HEK293T (cell line): ENCODE results near the gene TP53.

Source experiments
- ARNT ChIP-seq: fragments of 450-650 bp; IDR thresholded peaks from 2 replicates; pipeline ENCODE4 v1.6.1; 2017; ENCODE audit warnings: mild to moderate bottlenecking
- BHLHE40 ChIP-seq: fragments of 450-650 bp; IDR thresholded peaks from 2 replicates; pipeline ENCODE4 v1.6.1; 2016; ENCODE audit warnings: mild to moderate bottlenecking, moderate library complexity, borderline replicate concordance
- ELF4 ChIP-seq: fragments of 450-650 bp; IDR thresholded peaks from 2 replicates; pipeline ENCODE4 v1.6.1; 2017; ENCODE audit warnings: antibody characterized with exemption
- FOXA1 ChIP-seq: fragments of 450-650 bp; IDR thresholded peaks from 2 replicates; pipeline ENCODE4 v1.6.1; 2016; ENCODE audit warnings: mild to moderate bottlenecking
- FOXK2 ChIP-seq: fragments of 450-650 bp; IDR thresholded peaks from 2 replicates; pipeline ENCODE4 v1.6.1; 2016; ENCODE audit warnings: mild to moderate bottlenecking
- FOXM1 ChIP-seq: fragments of 450-650 bp; IDR thresholded peaks from 2 replicates; pipeline ENCODE4 v1.6.1; 2017; ENCODE audit warnings: mild to moderate bottlenecking, borderline replicate concordance
- NFRKB ChIP-seq: fragments of 450-650 bp; IDR thresholded peaks from 2 replicates; pipeline ENCODE4 v1.6.1; 2016; ENCODE audit warnings: mild to moderate bottlenecking, moderate library complexity
- SP1 ChIP-seq: fragments of 450-650 bp; IDR thresholded peaks from 2 replicates; pipeline ENCODE4 v1.6.1; 2017
- SUZ12 ChIP-seq: fragments of 450-650 bp; IDR thresholded peaks from 2 replicates; pipeline ENCODE4 v1.6.1; 2016; ENCODE audit warnings: mild to moderate bottlenecking
- TARDBP ChIP-seq: fragments of 450-650 bp; IDR thresholded peaks from 2 replicates; pipeline ENCODE4 v1.6.1; 2016
- ZNF384 ChIP-seq: fragments of 450-650 bp; IDR thresholded peaks from 2 replicates; pipeline ENCODE4 v1.6.1; 2016
- TF ChIP-seq, protein P1 (sequence below): fragments of 450-650 bp; IDR thresholded peaks from 2 replicates; pipeline ENCODE4 v1.6.1; 2016

DNA sequence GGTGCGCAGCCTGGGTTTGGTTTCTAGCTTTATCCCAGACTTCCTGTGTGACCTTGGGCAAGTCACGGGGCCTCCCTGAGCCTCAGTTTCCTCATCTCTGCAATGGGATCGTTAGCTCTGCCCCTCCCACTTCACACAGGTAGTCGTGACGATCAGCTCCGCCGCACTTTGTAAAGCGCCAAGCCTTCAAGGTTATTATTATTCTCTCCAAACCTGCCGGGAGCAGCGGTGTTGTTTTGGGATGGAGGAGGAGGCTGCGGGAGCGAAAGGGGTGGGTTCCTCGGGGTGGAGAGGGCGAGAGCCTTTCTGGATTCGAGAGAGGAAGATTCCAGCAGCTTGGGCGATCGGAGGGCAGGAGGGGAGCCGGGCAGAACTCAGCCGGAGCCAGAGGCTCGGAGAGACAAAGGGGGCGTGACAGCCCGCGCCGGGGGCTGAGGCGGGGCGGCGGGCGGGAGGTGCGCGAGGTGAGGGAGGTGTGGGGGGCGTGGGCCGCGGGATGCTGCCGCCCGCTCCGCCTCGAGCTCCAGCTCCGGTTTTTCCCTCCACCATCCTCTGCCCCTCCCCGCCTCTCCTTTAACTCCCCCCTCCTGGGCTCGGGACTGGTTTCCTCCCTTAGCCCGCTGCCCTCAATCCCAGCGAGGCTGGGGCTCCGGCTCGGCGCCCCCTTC lies 17.4 kb upstream of the TP53 start, which contains the start of gene EFNB3:
- TF ChIP-seq TARDBP (no peak), SP1 (no peak), BHLHE40 (no peak), ZNF384 (no peak), NFRKB (no peak), FOXK2 (no peak), FOXA1 (no peak), ARNT (no peak), SUZ12 (no peak), FOXM1 (no peak), ELF4 (no peak)
- TF ChIP-seq, protein P1, sequence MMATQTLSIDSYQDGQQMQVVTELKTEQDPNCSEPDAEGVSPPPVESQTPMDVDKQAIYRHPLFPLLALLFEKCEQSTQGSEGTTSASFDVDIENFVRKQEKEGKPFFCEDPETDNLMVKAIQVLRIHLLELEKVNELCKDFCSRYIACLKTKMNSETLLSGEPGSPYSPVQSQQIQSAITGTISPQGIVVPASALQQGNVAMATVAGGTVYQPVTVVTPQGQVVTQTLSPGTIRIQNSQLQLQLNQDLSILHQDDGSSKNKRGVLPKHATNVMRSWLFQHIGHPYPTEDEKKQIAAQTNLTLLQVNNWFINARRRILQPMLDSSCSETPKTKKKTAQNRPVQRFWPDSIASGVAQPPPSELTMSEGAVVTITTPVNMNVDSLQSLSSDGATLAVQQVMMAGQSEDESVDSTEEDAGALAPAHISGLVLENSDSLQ, result no peak
